GM13977 (cell line): Measurements from ENCODE around the gene RNF208.
A peak's percentile ranks its signal among the peaks of the same experiment; 100 is the strongest.

Experiments
- DNase-seq: peaks from one replicate; pipeline ENCODE4 v3.0.0; 2012; ENCODE audit warnings: low spot score
- CTCF ChIP-seq: IDR thresholded peaks from 2 replicates; pipeline ENCODE4 v1.5.1; 2012; ENCODE audit warnings: mild to moderate bottlenecking, control low read depth; ENCODE audit not compliant: insufficient read depth; ENCODE audit errors: extremely low read depth, missing control alignments
- in situ Hi-C: fragments of 300-500 bp; cut with MboI; formaldehyde crosslinking; loops from one replicate; pipeline ENCODE4 v1.12.0; 2022; ENCODE audit warnings: low sequenced_read_pairs, low pct_unique_long_range_greater_than_20kb, mixed read lengths, inconsistent platforms; ENCODE audit not compliant: unreplicated experiment

Gene RNF208

GRCh38 chr9:137216188-137216965 lies 5.7 kb downstream of the RNF208 start:
- no peak for TF ChIP-seq CTCF
- in situ Hi-C loops: no loop called here

DNA sequence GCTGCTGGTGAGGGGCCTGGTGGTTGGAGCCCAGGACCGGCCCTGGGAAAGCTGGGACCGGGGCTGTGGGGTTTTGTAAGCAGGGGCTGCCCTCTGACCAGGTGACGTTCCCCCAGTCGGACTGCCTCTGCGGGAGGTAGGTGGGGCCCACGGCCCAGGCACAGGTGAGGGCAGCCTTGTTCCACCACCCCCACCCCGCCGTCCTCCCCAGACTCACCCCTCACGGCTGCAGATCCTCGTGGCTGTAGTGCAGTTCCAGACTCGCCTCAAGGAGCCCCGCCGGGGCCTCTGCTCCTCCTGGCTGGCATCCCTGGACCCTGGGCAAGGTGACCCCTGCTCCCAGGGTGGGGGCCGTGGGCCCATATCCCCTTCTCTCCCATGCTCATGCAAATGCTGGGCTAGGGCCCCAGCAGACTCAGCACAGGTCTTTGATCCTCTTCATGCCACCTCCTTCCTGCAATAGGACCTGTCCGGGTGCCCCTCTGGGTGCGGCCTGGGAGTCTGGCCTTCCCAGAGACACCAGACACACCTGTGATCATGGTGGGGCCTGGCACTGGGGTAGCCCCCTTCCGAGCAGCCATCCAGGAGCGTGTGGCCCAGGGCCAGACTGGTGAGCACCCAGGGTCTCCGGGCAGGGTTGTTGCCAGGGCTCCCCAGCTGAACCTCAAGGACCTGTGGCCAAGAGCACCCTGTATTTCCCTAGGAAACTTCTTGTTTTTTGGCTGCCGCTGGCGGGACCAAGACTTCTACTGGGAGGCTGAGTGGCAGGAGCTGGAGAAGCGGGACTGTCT lies 6.6 kb downstream of the RNF208 start:
- no peak for DNase-seq
- in situ Hi-C loops: no loop called here

More at GRCh38 chr9:137216188-137216965, 5.7 kb downstream of the RNF208 start:
- DNase-seq: no peak

DNA sequence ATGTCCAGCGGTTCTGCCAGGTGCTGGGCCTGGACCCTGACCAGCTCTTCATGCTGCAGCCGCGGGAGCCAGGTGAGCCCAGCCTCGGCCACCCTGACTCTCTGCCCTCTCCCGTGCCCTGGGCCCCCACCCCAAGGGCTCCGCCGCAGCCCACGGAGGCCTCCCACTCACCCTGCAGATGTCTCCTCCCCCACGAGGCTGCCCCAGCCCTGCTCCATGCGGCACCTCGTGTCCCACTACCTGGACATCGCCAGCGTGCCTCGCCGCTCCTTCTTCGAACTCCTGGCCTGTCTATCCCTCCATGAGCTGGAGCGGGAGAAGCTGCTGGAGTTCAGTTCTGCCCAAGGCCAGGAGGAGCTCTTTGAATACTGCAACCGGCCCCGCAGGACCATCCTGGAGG lies 7.4 kb downstream of the RNF208 start:
- no peak for DNase-seq
- no peak for TF ChIP-seq CTCF
- in situ Hi-C loops: no loop called here

More for the DNA sequence above, 6.6 kb downstream of the RNF208 start:
- no peak for TF ChIP-seq CTCF

DNA sequence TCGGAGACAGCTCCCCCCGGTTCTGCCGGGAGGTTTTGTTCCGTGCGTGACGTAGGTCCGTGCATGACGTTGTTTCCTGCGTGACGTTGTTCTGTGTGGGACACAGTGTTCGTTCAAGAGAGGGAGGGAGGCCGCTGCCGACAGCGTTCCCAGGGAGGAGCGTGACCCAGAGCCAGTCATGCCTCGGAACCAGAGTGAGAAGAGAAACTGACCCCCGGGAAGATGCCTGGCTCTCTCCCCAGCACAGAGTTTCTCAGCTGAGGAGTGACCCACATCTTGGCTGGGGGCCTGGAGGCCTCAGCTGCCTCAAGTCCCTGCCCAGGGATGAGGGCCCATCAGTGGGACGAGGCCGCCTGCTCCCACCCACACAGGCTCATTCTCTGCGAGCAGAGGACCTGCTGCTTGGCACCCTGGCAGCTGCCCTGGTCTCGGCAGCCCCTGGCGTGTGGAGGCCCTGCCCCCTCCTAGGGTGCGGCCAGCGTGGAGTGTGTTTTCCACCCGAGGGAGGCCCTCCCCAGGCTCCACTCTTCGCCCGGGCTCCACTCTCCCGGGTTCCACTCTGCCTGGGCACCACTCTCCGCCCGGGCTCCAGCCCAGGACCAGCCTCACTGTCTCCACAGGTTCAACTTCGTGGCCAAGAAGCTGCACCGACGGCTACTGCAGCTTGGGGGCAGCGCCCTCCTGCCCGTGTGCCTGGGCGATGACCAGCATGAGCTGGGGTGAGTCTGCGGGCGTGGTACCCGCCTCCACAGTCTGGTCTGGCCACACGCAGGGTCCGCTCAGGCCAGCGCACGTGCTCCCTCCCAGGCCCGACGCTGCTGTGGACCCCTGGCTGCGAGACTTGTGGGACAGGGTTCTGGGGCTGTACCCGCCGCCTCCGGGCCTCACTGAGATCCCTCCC lies 8.6 kb downstream of the RNF208 start:
- no peak for DNase-seq
- in situ Hi-C loops: no loop called here
- peak; percentile 34 for TF ChIP-seq CTCF

- TF ChIP-seq CTCF: no peak
- in situ Hi-C loops: no loop called here
- no peak for DNase-seq
Measured at GRCh38 chr9:137212520-137212919, 9.5 kb downstream of the RNF208 start.

- no peak for DNase-seq
- in situ Hi-C loops: no loop called here
Measured at GRCh38 chr9:137211532-137211931, 10.5 kb downstream of the RNF208 start.

More at GRCh38 chr9:137211532-137211931, 10.5 kb downstream of the RNF208 start:
- TF ChIP-seq CTCF: no peak
